HepG2 (cell line): ENCODE measurements around the gene ARVCF. TPM values are rescaled to one million over a fixed set of nuclear protein-coding genes. Genes with fewer than 3 reads are reported as not detected.

Source experiments
- ARNTL ChIP-seq: sonication (generic); formaldehyde crosslinking; IDR thresholded peaks from 2 replicates; pipeline ENCODE4 v1.4.0; 2020; ENCODE audit warnings: mild to moderate bottlenecking, missing genetic modification reagents
- CEBPG ChIP-seq: IDR thresholded peaks from 2 replicates; pipeline ENCODE4 v1.6.1; 2016
- DR1 ChIP-seq: sonication (generic); formaldehyde crosslinking; IDR thresholded peaks from 2 replicates; pipeline ENCODE4 v1.8.0; 2021; ENCODE audit warnings: mild to moderate bottlenecking, missing genetic modification reagents, inconsistent platforms
- FOSL2 ChIP-seq: sonication (generic); formaldehyde crosslinking; IDR thresholded peaks from 2 replicates; pipeline ENCODE4 v1.4.0; 2020; ENCODE audit warnings: missing genetic modification reagents
- FOXC1 ChIP-seq: sonication (generic); formaldehyde crosslinking; IDR thresholded peaks from 2 replicates; pipeline ENCODE4 v1.8.0; 2022; ENCODE audit warnings: mild to moderate bottlenecking, missing genetic modification reagents, borderline replicate concordance
- GATAD2A ChIP-seq: IDR thresholded peaks from 2 replicates; pipeline ENCODE4 v1.6.1; 2016
- MEIS1 ChIP-seq: sonication (generic); formaldehyde crosslinking; IDR thresholded peaks from 2 replicates; pipeline ENCODE4 v1.9.0; 2021; ENCODE audit warnings: mild to moderate bottlenecking, missing genetic modification reagents, moderate library complexity, borderline replicate concordance
- MXD4 ChIP-seq: IDR thresholded peaks from 2 replicates; pipeline ENCODE4 v1.6.1; 2016; ENCODE audit warnings: mild to moderate bottlenecking, missing biosample characterization, missing genetic modification reagents
- PHF21A ChIP-seq: sonication (generic); formaldehyde crosslinking; IDR thresholded peaks from 2 replicates; pipeline ENCODE4 v1.5.0; 2020; ENCODE audit warnings: mild to moderate bottlenecking, missing genetic modification reagents
- SALL1 ChIP-seq: sonication (generic); formaldehyde crosslinking; IDR thresholded peaks from 2 replicates; pipeline ENCODE4 v1.8.0; 2022; ENCODE audit warnings: mild to moderate bottlenecking, missing genetic modification reagents
- SAP130 ChIP-seq: IDR thresholded peaks from 2 replicates; pipeline ENCODE4 v1.6.1; 2016; ENCODE audit warnings: low read depth
- TCF12 ChIP-seq, 2 experiments: fragments of 450-650 bp in 1 of 2; sonication (generic) in 1 of 2; formaldehyde crosslinking in 1 of 2; IDR thresholded peaks; 2 replicates each; pipeline versions ENCODE4 v1.6.1 to v1.8.0; 2017 to 2022; ENCODE audit warnings: antibody characterized with exemption in 1 of 2, mild to moderate bottlenecking in 1 of 2, missing genetic modification reagents in 1 of 2, moderate library complexity in 1 of 2
- TEAD3 ChIP-seq: optimal IDR thresholded peaks from 2 replicates; pipeline ENCODE3; 2016; ENCODE audit warnings: borderline replicate concordance
- XBP1 ChIP-seq: sonication (generic); formaldehyde crosslinking; IDR thresholded peaks from 2 replicates; pipeline ENCODE4 v1.5.0; 2020; ENCODE audit warnings: missing genetic modification reagents
- ZFX ChIP-seq: sonication (generic); formaldehyde crosslinking; IDR thresholded peaks from 2 replicates; pipeline ENCODE4 v1.4.0; 2020; ENCODE audit warnings: mild to moderate bottlenecking, low read depth, missing genetic modification reagents, moderate library complexity
- ZNF225 ChIP-seq: sonication (generic); formaldehyde crosslinking; IDR thresholded peaks from 2 replicates; pipeline ENCODE4 v1.4.0; 2020; ENCODE audit warnings: mild to moderate bottlenecking, missing genetic modification reagents
- ZNF274 ChIP-seq: sonication (generic); formaldehyde crosslinking; IDR thresholded peaks from 2 replicates; pipeline ENCODE4 v1.5.1; 2020; ENCODE audit warnings: mild to moderate bottlenecking, missing genetic modification reagents
- ZNF44 ChIP-seq: sonication (generic); formaldehyde crosslinking; IDR thresholded peaks from 2 replicates; pipeline ENCODE4 v1.5.1; 2020; ENCODE audit warnings: mild to moderate bottlenecking, missing genetic modification reagents
- ZNF546 ChIP-seq: sonication (generic); formaldehyde crosslinking; conservative IDR thresholded peaks from 2 replicates; pipeline ENCODE4 v1.8.1; 2023; ENCODE audit warnings: mild to moderate bottlenecking, missing genetic modification reagents
- polyA plus RNA-seq, 8 experiments: library from polyadenylated mRNA; depleted of rRNA in 3 of 8; stranded (reverse) in 7 of 8; unstranded in 1 of 8; fragments of >200 nt; fragmentation: Illumina TruSeq in 4 of 8; extraction: Trizol in 4 of 8; gene quantifications; 2 replicates each; pipeline versions ENCODE4 v1.2.1 to v1.2.3, GENCODE V29; 2011 to 2016; ENCODE audit warnings: low read depth in 4 of 8, missing spikeins in 1 of 8, mixed read lengths in 1 of 8; ENCODE audit not compliant: insufficient read depth in 1 of 8
- total RNA-seq, 5 experiments: library from RNA; depleted of rRNA; stranded (reverse); fragments of >200 nt; fragmentation: Illumina TruSeq; extraction: Trizol; gene quantifications; 2 replicates each; pipeline ENCODE4 v1.2.3, GENCODE V29; 2016; ENCODE audit warnings: low read depth in 1 of 5
- TF ChIP-seq, protein P1 (sequence below): sonication (generic); formaldehyde crosslinking; IDR thresholded peaks from 2 replicates; pipeline ENCODE4 v1.5.1; 2020; ENCODE audit warnings: mild to moderate bottlenecking, moderate library complexity, missing genetic modification reagents
- TF ChIP-seq, protein P2 (sequence below): sonication (generic); formaldehyde crosslinking; IDR thresholded peaks from 2 replicates; pipeline ENCODE4 v1.4.0; 2020; ENCODE audit warnings: missing genetic modification reagents, mild to moderate bottlenecking, borderline replicate concordance
- TF ChIP-seq, protein P3 (sequence below): sonication (generic); formaldehyde crosslinking; IDR thresholded peaks from 2 replicates; pipeline ENCODE4 v1.5.0; 2020; ENCODE audit warnings: missing genetic modification reagents
- TF ChIP-seq, protein P4 (sequence below): sonication (generic); formaldehyde crosslinking; conservative IDR thresholded peaks from 2 replicates; pipeline ENCODE4 v1.5.0; 2020; ENCODE audit warnings: missing genetic modification reagents
- TF ChIP-seq, protein P5 (sequence below): sonication (generic); formaldehyde crosslinking; conservative IDR thresholded peaks from 2 replicates; pipeline ENCODE4 v1.8.0; 2022; ENCODE audit warnings: mild to moderate bottlenecking, moderate library complexity, missing genetic modification reagents

Gene ARVCF
- total and polyA plus RNA-seq, 2 of the 13 experiments (the other 11 are each of a cell fraction or from before 2014, with no cell fraction given) = 16.4 to 17.7 TPM

DNA sequence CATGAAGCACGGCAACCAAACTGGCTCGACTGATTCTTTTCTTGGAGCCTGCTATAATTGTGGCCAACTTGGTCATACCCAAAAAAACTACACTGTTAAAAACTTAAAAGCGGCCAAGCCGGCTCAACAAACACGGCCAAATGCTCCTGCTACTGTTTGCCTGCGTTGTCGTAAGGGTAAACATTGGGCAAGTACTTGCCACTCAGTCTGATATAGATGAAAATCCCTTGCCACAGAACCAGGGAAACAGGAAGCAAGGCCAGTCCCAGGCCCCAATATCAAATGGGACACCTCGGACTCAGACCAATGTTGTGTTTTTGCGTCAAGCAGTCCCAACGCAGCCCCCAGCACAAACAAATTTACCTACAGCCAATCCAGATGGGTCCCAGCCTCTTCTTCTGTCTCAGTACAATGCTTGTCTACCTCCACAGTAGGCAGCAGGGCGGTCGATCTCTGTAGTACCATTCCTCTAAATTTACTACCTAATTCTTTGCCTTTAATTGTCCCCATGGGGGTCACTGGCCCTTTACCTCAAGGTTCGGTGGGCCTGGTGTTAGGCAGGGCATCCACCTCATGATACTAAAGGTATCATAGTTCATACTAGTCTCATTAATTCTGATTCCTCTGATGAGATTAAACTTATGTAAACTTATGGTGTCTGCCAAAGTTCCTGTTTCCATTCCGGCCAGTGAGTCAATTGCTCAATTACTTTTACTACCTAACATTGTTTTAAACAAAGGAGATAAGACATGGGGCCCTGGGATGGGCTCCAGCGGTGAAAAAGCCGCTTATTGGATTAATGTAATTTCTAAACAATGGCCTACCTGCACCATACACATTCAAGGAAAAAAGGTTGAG is 78.8 kb downstream of the ARVCF start (continued):
- TF ChIP-seq, protein P1, sequence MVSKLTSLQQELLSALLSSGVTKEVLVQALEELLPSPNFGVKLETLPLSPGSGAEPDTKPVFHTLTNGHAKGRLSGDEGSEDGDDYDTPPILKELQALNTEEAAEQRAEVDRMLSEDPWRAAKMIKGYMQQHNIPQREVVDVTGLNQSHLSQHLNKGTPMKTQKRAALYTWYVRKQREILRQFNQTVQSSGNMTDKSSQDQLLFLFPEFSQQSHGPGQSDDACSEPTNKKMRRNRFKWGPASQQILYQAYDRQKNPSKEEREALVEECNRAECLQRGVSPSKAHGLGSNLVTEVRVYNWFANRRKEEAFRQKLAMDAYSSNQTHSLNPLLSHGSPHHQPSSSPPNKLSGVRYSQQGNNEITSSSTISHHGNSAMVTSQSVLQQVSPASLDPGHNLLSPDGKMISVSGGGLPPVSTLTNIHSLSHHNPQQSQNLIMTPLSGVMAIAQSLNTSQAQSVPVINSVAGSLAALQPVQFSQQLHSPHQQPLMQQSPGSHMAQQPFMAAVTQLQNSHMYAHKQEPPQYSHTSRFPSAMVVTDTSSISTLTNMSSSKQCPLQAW (CRISPR knock-in tag) = no peak
- TF ChIP-seq XBP1 (no peak), ARNTL (CRISPR knock-in tag) (no peak), ZNF274 (CRISPR knock-in tag) (no peak), FOXC1 (CRISPR knock-in tag) (no peak), ZNF546 (CRISPR knock-in tag) (no peak), ZNF44 (CRISPR knock-in tag) (no peak), MXD4 (CRISPR knock-in tag) (no peak; the same call in 1 of the 2 replicates), FOSL2 (CRISPR knock-in tag) (peak; percentile 51), SALL1 (CRISPR knock-in tag) (peak; percentile 68), DR1 (no peak), MEIS1 (CRISPR knock-in tag) (no peak), SAP130 (peak; percentile 58; the same call in 1 of the 2 replicates), TCF12 (IDR thresholded peaks at IDR 0.05) (no peak), TCF12 (CRISPR knock-in tag; IDR thresholded peaks at IDR 0.05) (no peak), CEBPG (CRISPR knock-in tag) (peak; percentile 82), TEAD3 (CRISPR knock-in tag) (no peak), ZNF225 (CRISPR knock-in tag) (no peak), ZFX (CRISPR knock-in tag) (peak; percentile 70; the same call in 1 of the 2 replicates), GATAD2A (CRISPR knock-in tag) (peak; percentile 75), PHF21A (CRISPR knock-in tag) (0 out of 2 replicates have a peak, but pooled peaks have one; percentile 46)
- TF ChIP-seq, protein P2, sequence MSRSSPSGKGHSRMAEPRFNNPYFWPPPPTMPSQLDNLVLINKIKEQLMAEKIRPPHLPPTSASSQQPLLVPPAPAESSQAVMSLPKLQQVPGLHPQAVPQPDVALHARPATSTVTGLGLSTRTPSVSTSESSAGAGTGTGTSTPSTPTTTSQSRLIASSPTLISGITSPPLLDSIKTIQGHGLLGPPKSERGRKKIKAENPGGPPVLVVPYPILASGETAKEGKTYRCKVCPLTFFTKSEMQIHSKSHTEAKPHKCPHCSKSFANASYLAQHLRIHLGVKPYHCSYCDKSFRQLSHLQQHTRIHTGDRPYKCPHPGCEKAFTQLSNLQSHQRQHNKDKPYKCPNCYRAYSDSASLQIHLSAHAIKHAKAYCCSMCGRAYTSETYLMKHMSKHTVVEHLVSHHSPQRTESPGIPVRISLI (CRISPR knock-in tag) = 0 out of 2 replicates have a peak, but pooled peaks have one; percentile 13
- TF ChIP-seq, protein P3, sequence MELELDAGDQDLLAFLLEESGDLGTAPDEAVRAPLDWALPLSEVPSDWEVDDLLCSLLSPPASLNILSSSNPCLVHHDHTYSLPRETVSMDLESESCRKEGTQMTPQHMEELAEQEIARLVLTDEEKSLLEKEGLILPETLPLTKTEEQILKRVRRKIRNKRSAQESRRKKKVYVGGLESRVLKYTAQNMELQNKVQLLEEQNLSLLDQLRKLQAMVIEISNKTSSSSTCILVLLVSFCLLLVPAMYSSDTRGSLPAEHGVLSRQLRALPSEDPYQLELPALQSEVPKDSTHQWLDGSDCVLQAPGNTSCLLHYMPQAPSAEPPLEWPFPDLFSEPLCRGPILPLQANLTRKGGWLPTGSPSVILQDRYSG (CRISPR knock-in tag) = no peak
- TF ChIP-seq, protein P4, sequence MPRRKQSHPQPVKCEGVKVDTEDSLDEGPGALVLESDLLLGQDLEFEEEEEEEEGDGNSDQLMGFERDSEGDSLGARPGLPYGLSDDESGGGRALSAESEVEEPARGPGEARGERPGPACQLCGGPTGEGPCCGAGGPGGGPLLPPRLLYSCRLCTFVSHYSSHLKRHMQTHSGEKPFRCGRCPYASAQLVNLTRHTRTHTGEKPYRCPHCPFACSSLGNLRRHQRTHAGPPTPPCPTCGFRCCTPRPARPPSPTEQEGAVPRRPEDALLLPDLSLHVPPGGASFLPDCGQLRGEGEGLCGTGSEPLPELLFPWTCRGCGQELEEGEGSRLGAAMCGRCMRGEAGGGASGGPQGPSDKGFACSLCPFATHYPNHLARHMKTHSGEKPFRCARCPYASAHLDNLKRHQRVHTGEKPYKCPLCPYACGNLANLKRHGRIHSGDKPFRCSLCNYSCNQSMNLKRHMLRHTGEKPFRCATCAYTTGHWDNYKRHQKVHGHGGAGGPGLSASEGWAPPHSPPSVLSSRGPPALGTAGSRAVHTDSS (CRISPR knock-in tag) = no peak
- TF ChIP-seq, protein P5, sequence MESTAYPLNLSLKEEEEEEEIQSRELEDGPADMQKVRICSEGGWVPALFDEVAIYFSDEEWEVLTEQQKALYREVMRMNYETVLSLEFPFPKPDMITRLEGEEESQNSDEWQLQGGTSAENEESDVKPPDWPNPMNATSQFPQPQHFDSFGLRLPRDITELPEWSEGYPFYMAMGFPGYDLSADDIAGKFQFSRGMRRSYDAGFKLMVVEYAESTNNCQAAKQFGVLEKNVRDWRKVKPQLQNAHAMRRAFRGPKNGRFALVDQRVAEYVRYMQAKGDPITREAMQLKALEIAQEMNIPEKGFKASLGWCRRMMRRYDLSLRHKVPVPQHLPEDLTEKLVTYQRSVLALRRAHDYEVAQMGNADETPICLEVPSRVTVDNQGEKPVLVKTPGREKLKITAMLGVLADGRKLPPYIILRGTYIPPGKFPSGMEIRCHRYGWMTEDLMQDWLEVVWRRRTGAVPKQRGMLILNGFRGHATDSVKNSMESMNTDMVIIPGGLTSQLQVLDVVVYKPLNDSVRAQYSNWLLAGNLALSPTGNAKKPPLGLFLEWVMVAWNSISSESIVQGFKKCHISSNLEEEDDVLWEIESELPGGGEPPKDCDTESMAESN (CRISPR knock-in tag) = no peak
